Right lobe of liver (tissue), 6 donors: ENCODE measurements around the gene DCPS. TPM values are rescaled to one million over a fixed set of nuclear protein-coding genes. Genes with fewer than 3 reads are reported as not detected.

ENCODE experiments used
- ATAC-seq, 4 donors: fragments of 200-7000 bp; cut with Tn5 transposase; one replicate each; pipeline ENCODE4 v1.9.1; 2020; ENCODE audit warnings: mild to moderate bottlenecking in 4 of 4, moderate library complexity in 4 of 4
- DNase-seq, 3 donors: peaks; one replicate each; pipeline ENCODE4 v3.0.0-alpha.2; 2020
- H3K27ac ChIP-seq, 3 donors: fragments of 200-600 bp; one replicate each; pipeline ENCODE4 v1.8.0; 2022
- H3K27me3 ChIP-seq, 2 donors: fragments of 200-600 bp; one replicate each; pipeline ENCODE4 v1.8.0; 2022
- H3K36me3 ChIP-seq, 4 donors: fragments of 200-600 bp; sonication (generic) in 1 of 4; one replicate each; pipeline versions ENCODE4 v1.5.1 to v1.8.0; 2017 to 2022; ENCODE audit warnings: control low read depth in 1 of 4
- H3K4me1 ChIP-seq, 4 donors: fragments of 200-600 bp; sonication (generic) in 1 of 4; one replicate each; pipeline versions ENCODE4 v1.5.1 to v1.8.0; 2017 to 2022; ENCODE audit warnings: control low read depth in 1 of 4
- H3K4me3 ChIP-seq, 3 donors: fragments of 200-600 bp; one replicate each; pipeline ENCODE4 v1.8.0; 2022
- H3K9me3 ChIP-seq, 4 donors: fragments of 200-600 bp; sonication (generic) in 1 of 4; one replicate each; pipeline versions ENCODE4 v1.5.1 to v1.8.0; 2017 to 2022; ENCODE audit warnings: control low read depth in 1 of 4
- CTCF ChIP-seq, 4 donors: fragments of 200-600 bp in 3 of 4; fragments of 450-650 bp in 1 of 4; IDR thresholded peaks; one replicate each; pipeline versions ENCODE4 v1.5.1 to v1.8.0; 2016 to 2022; ENCODE audit warnings: antibody characterized with exemption in 4 of 4, mild to moderate bottlenecking in 2 of 4
- POLR2A ChIP-seq: fragments of 450-650 bp; IDR thresholded peaks from one replicate; pipeline ENCODE4 v1.6.1; 2017; ENCODE audit warnings: antibody characterized with exemption, mild to moderate bottlenecking
- WGBS: methylation state at CpG from one replicate; pipeline ENCODE4 v1.1.6; 2018; ENCODE audit warnings: low coverage, low lambda C conversion rate; ENCODE audit not compliant: insufficient coverage; ENCODE audit errors: missing lambda C conversion rate; 5-methylcytosine and 5-hydroxymethylcytosine counted together
- intact Hi-C, 2 donors: fragments of 100-400 bp; cut with DNase I; formaldehyde crosslinking; loops; one replicate each; pipeline versions ENCODE4 v1.11.2 to v1.14.1; 2022
- total RNA-seq, 6 experiments: library from RNA; depleted of rRNA in 2 of 6; stranded (reverse); fragments of >200 nt in 2 of 6; fragmentation: NEBNext Ultra II Directional in 3 of 6; extraction: Animal tissue kit (Norgen Biotek cat#: 25700) in 3 of 6; gene quantifications; one replicate each; pipeline versions ENCODE4 v1.1.0 to v1.2.4, GENCODE V29; 2016 to 2023
- donor health status: DM: no; HTN: yes; CAD: no.
- donor health status: DM: no; HTN: no; CAD: no.
- donor health status: DM: no; HTN: no; CAD: no.
- donor health status: DM: no; HTN: yes; CAD: no.
- donor health status: DM: no; HTN: yes; CAD: no.

The DCPS gene
- total RNA-seq, 6 experiments from 2014 or later, result 12.6 to 65.2 (median 21.9) TPM

DNA sequence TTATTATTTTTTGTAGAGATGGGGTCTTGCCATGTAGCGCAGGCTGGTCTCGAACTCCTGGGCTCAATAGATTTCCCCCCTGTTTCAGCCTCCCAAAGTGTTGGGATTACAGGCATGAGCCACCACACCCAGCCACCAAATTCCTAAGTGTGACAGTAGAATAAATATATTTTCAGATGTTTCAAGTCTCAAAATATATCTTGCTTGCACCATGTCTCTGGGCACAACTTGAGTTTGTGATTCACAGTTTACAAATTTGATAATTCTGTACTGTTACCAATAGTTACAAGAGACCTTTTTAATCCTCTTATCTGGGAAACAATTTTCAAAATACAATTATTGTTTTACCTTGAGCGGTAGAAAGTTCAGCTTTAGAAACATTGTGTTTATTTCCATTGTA is 19.1 kb downstream of the DCPS start:
- no peak for DNase-seq
- 100% methylated on average over 2 of the region's 3 CpGs for WGBS
- TF ChIP-seq POLR2A (no peak), CTCF (IDR thresholded peaks at IDR 0.05) (no peak)
- Histone ChIP-seq H3K36me3 (no peaks in the 10 kb centered on the region), H3K27me3 (no peaks in the 10 kb centered on the region), H3K9me3 (no peaks in the 10 kb centered on the region), H3K4me1 (peaks cover 0 to 8% (median 2%) of the 10 kb centered on the region in 4 donors), H3K4me3 (no peak overlapping the region), H3K27ac (no peak overlapping the region)
- intact Hi-C loops, result no loop called here
- ATAC-seq, result no peak

- DNase-seq (peak; percentile 83 to 91 (median 91)), ATAC-seq (peak; percentile 67 to 84 (median 74))
- intact Hi-C loops, result no loop called here
- Histone ChIP-seq H3K4me3 (peak overlapping the region; percentile 48 to 79 (median 55)), H3K36me3 (peaks cover 0 to 9% (median 2%) of the 10 kb centered on the region in 4 donors), H3K27ac (peak overlapping the region; percentile 75 to 97 (median 90)), H3K4me1 (peaks cover 0 to 31% (median 9%) of the 10 kb centered on the region in 4 donors), H3K9me3 (no peaks in the 10 kb centered on the region), H3K27me3 (no peaks in the 10 kb centered on the region)
- WGBS, result 18% methylated on average over 12 of the region's 17 CpGs
- peak; percentile 44 for TF ChIP-seq POLR2A
- TF ChIP-seq CTCF (IDR thresholded peaks at IDR 0.05), result no peak
Observed at GRCh38 chr11:126327281-126328000, 23.6 kb downstream of the DCPS start.

GRCh38 chr11:126328001-126328390 is 24.1 kb downstream of the DCPS start:
- Histone ChIP-seq H3K4me1 (peaks cover 0 to 36% (median 10%) of the 10 kb centered on the region in 4 donors), H3K9me3 (no peaks in the 10 kb centered on the region), H3K27me3 (no peaks in the 10 kb centered on the region), H3K36me3 (peaks cover 0 to 9% (median 2%) of the 10 kb centered on the region in 4 donors), H3K27ac (peak overlapping the region; percentile 70 to 97 (median 90)), H3K4me3 (peak overlapping the region; percentile 48 to 79 (median 55))
- ATAC-seq, result peak; percentile 2 to 39 (median 30)
- intact Hi-C loops, result no loop called here
- 44% methylated on average over 5 of the region's 20 CpGs for WGBS
- DNase-seq, result peak in 1 of 3 donors; percentile 62
- no peak for TF ChIP-seq CTCF (IDR thresholded peaks at IDR 0.05)
- no peak for TF ChIP-seq POLR2A

GRCh38 chr11:126328444-126328843 is 24.6 kb downstream of the DCPS start:
- H3K4me3 ChIP-seq, result peak overlapping the region; percentile 48 to 79 (median 55)
- ATAC-seq, result peak; percentile 11 to 41 (median 34)
- intact Hi-C loops, result no loop called here
- 50% methylated on average over 3 of the region's 12 CpGs for WGBS
- peak in 1 of 3 donors; percentile 68 for DNase-seq
- H3K27ac ChIP-seq, result peak overlapping the region; percentile 70 to 97 (median 90)
- H3K4me1 ChIP-seq, result peaks cover 0 to 41% (median 11%) of the 10 kb centered on the region in 4 donors
- no peaks in the 10 kb centered on the region for H3K27me3 ChIP-seq
- TF ChIP-seq POLR2A, result no peak
- no peak for TF ChIP-seq CTCF (IDR thresholded peaks at IDR 0.05)
- peaks cover 0 to 9% (median 2%) of the 10 kb centered on the region in 4 donors for H3K36me3 ChIP-seq
- H3K9me3 ChIP-seq, result no peaks in the 10 kb centered on the region
